NOMO-1 treated with DMSO at 0.1 percent for 48 hours (cell line): ENCODE results near the gene CCDC17.

Experiments used
- DNase-seq: peaks from one replicate; lab custom pipeline; 2025; ENCODE audit not compliant: unreplicated experiment; lab: John Stamatoyannopoulos, UW

Gene CCDC17

GRCh38 chr1:45623972-45624371, at the start of gene CCDC17:
Gene CCDC17 (minus strand): TSS chr1:45624054. CDS start chr1:45623909, 145 bp downstream.
- no peak for DNase-seq

- no peak for DNase-seq
Measured at GRCh38 chr1:45669859-45670655, 46.2 kb upstream of the CCDC17 start.

GRCh38 chr1:45669379-45669778, 45.5 kb upstream of the CCDC17 start:
- no peak for DNase-seq

- no peak for DNase-seq
Measured at GRCh38 chr1:45668526-45668925, 44.7 kb upstream of the CCDC17 start.

GRCh38 chr1:45667321-45668111, 43.7 kb upstream of the CCDC17 start:
- DNase-seq: no peak

GRCh38 chr1:45666836-45667235, 43.0 kb upstream of the CCDC17 start:
- DNase-seq: no peak

- no peak for DNase-seq
Measured at GRCh38 chr1:45660336-45660735, 36.5 kb upstream of the CCDC17 start.

- no peak for DNase-seq
Measured at GRCh38 chr1:45659222-45659621, 35.4 kb upstream of the CCDC17 start.

- DNase-seq: no peak
Measured at GRCh38 chr1:45658171-45658570, 34.3 kb upstream of the CCDC17 start.

- no peak for DNase-seq
Measured at GRCh38 chr1:45656573-45657226, 32.8 kb upstream of the CCDC17 start.

GRCh38 chr1:45654540-45655280, 30.9 kb upstream of the CCDC17 start:
- DNase-seq: no peak

- DNase-seq: peak; percentile 15
Measured at GRCh38 chr1:45647248-45648021, 23.6 kb upstream of the CCDC17 start.

- peak; percentile 4 for DNase-seq
Measured at GRCh38 chr1:45644661-45645060, 20.8 kb upstream of the CCDC17 start.

- DNase-seq: no peak
Measured at GRCh38 chr1:45643978-45644377, 20.1 kb upstream of the CCDC17 start.

GRCh38 chr1:45643321-45643720, 19.5 kb upstream of the CCDC17 start:
- no peak for DNase-seq

GRCh38 chr1:45640293-45640692, 16.4 kb upstream of the CCDC17 start:
- no peak for DNase-seq

GRCh38 chr1:45635211-45635610, 11.4 kb upstream of the CCDC17 start:
- DNase-seq: no peak

GRCh38 chr1:45630429-45630828, 6.6 kb upstream of the CCDC17 start:
- DNase-seq: no peak

- DNase-seq: no peak
Measured at GRCh38 chr1:45629035-45629434, 5.2 kb upstream of the CCDC17 start.
